Measurements from ENCODE around the gene RAP1GDS1.

DNA sequence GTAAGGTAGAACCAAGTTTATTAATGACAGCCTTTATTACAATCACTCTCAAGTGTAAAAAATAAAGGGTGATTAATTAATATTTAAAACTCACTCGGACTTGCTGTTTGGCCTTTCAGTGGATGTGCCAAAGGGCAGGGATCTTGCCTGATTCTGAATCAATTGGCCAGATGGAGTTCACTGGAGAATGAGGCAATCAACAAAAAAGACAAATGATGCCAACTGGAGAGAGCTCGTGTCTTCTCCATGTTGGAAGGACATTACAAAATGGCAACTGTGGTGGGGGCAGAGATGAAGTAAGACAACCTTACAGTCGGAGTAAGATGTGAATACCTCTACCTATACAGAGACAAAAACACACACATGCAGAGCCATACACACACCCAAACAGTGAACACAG is 209.2 kb downstream of the RAP1GDS1 start:
- TF ChIP-seq, protein P1, sequence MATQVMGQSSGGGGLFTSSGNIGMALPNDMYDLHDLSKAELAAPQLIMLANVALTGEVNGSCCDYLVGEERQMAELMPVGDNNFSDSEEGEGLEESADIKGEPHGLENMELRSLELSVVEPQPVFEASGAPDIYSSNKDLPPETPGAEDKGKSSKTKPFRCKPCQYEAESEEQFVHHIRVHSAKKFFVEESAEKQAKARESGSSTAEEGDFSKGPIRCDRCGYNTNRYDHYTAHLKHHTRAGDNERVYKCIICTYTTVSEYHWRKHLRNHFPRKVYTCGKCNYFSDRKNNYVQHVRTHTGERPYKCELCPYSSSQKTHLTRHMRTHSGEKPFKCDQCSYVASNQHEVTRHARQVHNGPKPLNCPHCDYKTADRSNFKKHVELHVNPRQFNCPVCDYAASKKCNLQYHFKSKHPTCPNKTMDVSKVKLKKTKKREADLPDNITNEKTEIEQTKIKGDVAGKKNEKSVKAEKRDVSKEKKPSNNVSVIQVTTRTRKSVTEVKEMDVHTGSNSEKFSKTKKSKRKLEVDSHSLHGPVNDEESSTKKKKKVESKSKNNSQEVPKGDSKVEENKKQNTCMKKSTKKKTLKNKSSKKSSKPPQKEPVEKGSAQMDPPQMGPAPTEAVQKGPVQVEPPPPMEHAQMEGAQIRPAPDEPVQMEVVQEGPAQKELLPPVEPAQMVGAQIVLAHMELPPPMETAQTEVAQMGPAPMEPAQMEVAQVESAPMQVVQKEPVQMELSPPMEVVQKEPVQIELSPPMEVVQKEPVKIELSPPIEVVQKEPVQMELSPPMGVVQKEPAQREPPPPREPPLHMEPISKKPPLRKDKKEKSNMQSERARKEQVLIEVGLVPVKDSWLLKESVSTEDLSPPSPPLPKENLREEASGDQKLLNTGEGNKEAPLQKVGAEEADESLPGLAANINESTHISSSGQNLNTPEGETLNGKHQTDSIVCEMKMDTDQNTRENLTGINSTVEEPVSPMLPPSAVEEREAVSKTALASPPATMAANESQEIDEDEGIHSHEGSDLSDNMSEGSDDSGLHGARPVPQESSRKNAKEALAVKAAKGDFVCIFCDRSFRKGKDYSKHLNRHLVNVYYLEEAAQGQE (IDR thresholded peaks at IDR 0.05; ENCODE audit: low read depth) = no peak
- no peak for TF ChIP-seq YY1 (IDR thresholded peaks at IDR 0.05; ENCODE audit: low read depth)
- no peak for TF ChIP-seq TCF12 (IDR thresholded peaks at IDR 0.05; ENCODE audit: low read depth)
- TF ChIP-seq TAF1 (IDR thresholded peaks at IDR 0.05; ENCODE audit: low read depth) = no peak
- TF ChIP-seq CREB1 (IDR thresholded peaks at IDR 0.05; ENCODE audit: low read depth) = no peak
- TF ChIP-seq RAD21 (IDR thresholded peaks at IDR 0.05; ENCODE audit: low read depth) = no peak
- TF ChIP-seq EP300 (IDR thresholded peaks at IDR 0.05; ENCODE audit: borderline replicate concordance) = no peak
- TF ChIP-seq, protein P2, sequence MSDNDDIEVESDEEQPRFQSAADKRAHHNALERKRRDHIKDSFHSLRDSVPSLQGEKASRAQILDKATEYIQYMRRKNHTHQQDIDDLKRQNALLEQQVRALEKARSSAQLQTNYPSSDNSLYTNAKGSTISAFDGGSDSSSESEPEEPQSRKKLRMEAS (IDR thresholded peaks at IDR 0.05) = no peak
- TF ChIP-seq, protein P3, sequence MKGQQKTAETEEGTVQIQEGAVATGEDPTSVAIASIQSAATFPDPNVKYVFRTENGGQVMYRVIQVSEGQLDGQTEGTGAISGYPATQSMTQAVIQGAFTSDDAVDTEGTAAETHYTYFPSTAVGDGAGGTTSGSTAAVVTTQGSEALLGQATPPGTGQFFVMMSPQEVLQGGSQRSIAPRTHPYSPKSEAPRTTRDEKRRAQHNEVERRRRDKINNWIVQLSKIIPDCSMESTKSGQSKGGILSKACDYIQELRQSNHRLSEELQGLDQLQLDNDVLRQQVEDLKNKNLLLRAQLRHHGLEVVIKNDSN (IDR thresholded peaks at IDR 0.05) = no peak
- no peak for TF ChIP-seq ZBTB7A (IDR thresholded peaks at IDR 0.05; ENCODE audit: low read depth)
- no peak for TF ChIP-seq EGR1 (IDR thresholded peaks at IDR 0.05)
